ENCODE results near the gene PAH.

Gene PAH

GRCh38 chr12:102920271-102920670 is 3.2 kb upstream of the PAH start:
- no peak for ATAC-seq
- TF ChIP-seq ZFP3 (CRISPR knock-in tag; IDR thresholded peaks at IDR 0.05), result no peak
- TF ChIP-seq PATZ1 (CRISPR knock-in tag; IDR thresholded peaks at IDR 0.05; ENCODE audit: borderline replicate concordance), result no peak
- no peak for TF ChIP-seq CSDC2 (CRISPR knock-in tag; IDR thresholded peaks at IDR 0.05)
- TF ChIP-seq SNAI2 (CRISPR knock-in tag; IDR thresholded peaks at IDR 0.05), result no peak
- no peak for TF ChIP-seq CREB5 (CRISPR knock-in tag; IDR thresholded peaks at IDR 0.05; ENCODE audit: low read depth)
- TF ChIP-seq ESRRG (CRISPR knock-in tag; IDR thresholded peaks at IDR 0.05), result no peak
- TF ChIP-seq GLIS3 (CRISPR knock-in tag; IDR thresholded peaks at IDR 0.05), result no peak
- no peak for TF ChIP-seq ZNF70 (CRISPR knock-in tag; IDR thresholded peaks at IDR 0.05)
- TF ChIP-seq TSHZ2 (CRISPR knock-in tag; IDR thresholded peaks at IDR 0.05), result no peak
- no peak for TF ChIP-seq POU6F1 (CRISPR knock-in tag; IDR thresholded peaks at IDR 0.05; ENCODE audit: borderline replicate concordance, low read depth)
- no peak for TF ChIP-seq RARB (CRISPR knock-in tag; IDR thresholded peaks at IDR 0.05)
- no peak for TF ChIP-seq PPARA (CRISPR knock-in tag; IDR thresholded peaks at IDR 0.05; ENCODE audit: borderline replicate concordance)
- TF ChIP-seq CSRNP3 (CRISPR knock-in tag; IDR thresholded peaks at IDR 0.05), result no peak
- no peak for TF ChIP-seq TCF4 (CRISPR knock-in tag; IDR thresholded peaks at IDR 0.05; ENCODE audit: borderline replicate concordance)
- TF ChIP-seq ISL1 (CRISPR knock-in tag; IDR thresholded peaks at IDR 0.05), result no peak
- TF ChIP-seq ZNF8 (CRISPR knock-in tag; IDR thresholded peaks at IDR 0.05), result no peak
- TF ChIP-seq ARNTL (CRISPR knock-in tag; IDR thresholded peaks at IDR 0.05; ENCODE audit: borderline replicate concordance, low read depth), result no peak

GRCh38 chr12:102918840-102919239 is 1.8 kb upstream of the PAH start:
- no peak for TF ChIP-seq ARNTL (CRISPR knock-in tag; IDR thresholded peaks at IDR 0.05; ENCODE audit: borderline replicate concordance, low read depth)
- TF ChIP-seq ZNF8 (CRISPR knock-in tag; IDR thresholded peaks at IDR 0.05), result no peak
- TF ChIP-seq CREB5 (CRISPR knock-in tag; IDR thresholded peaks at IDR 0.05; ENCODE audit: low read depth), result no peak
- no peak for TF ChIP-seq SNAI2 (CRISPR knock-in tag; IDR thresholded peaks at IDR 0.05)
- no peak for ATAC-seq

- ATAC-seq, result no peak
- TF ChIP-seq ZNF565 (CRISPR knock-in tag; conservative IDR thresholded peaks at IDR 0.05; ENCODE audit: low read depth), result no peak
- TF ChIP-seq ZC3H10 (CRISPR knock-in tag; IDR thresholded peaks at IDR 0.05), result no peak
- TF ChIP-seq CSRNP3 (CRISPR knock-in tag; IDR thresholded peaks at IDR 0.05), result no peak
- TF ChIP-seq ZNF8 (CRISPR knock-in tag; IDR thresholded peaks at IDR 0.05), result no peak
- no peak for TF ChIP-seq TSHZ2 (CRISPR knock-in tag; IDR thresholded peaks at IDR 0.05)
- TF ChIP-seq ARNTL (CRISPR knock-in tag; IDR thresholded peaks at IDR 0.05; ENCODE audit: borderline replicate concordance, low read depth), result no peak
- TF ChIP-seq TOX (CRISPR knock-in tag; IDR thresholded peaks at IDR 0.05; ENCODE audit: borderline replicate concordance), result no peak
- TF ChIP-seq ZNF70 (CRISPR knock-in tag; IDR thresholded peaks at IDR 0.05), result no peak
Measured at GRCh38 chr12:102916252-102917025, 605 bp downstream of the PAH start.
